Gastroesophageal sphincter (tissue), 3 donors: ENCODE results near the gene CDH24.

ENCODE experiments used
- POLR2A ChIP-seq, 2 donors: fragments of 450-650 bp; IDR thresholded peaks; one replicate each; pipeline ENCODE4 v1.6.1; 2017; ENCODE audit warnings: antibody characterized with exemption in 2 of 2, mild to moderate bottlenecking in 2 of 2, moderate library complexity in 1 of 2
- POLR2AphosphoS5 ChIP-seq: sonication (generic); formaldehyde crosslinking; IDR thresholded peaks from one replicate; pipeline ENCODE4 v1.6.1; 2017; ENCODE audit warnings: antibody characterized with exemption
- TF ChIP-seq, protein P1 (sequence below), 4 experiments: fragments of 200-600 bp in 2 of 4; fragments of 450-650 bp in 2 of 4; sonication (generic) in 1 of 4; IDR thresholded peaks; one replicate each; pipeline ENCODE4 v1.5.1; 2017 to 2019; ENCODE audit warnings: antibody characterized with exemption in 4 of 4, mild to moderate bottlenecking in 2 of 4, moderate library complexity in 2 of 4

DNA sequence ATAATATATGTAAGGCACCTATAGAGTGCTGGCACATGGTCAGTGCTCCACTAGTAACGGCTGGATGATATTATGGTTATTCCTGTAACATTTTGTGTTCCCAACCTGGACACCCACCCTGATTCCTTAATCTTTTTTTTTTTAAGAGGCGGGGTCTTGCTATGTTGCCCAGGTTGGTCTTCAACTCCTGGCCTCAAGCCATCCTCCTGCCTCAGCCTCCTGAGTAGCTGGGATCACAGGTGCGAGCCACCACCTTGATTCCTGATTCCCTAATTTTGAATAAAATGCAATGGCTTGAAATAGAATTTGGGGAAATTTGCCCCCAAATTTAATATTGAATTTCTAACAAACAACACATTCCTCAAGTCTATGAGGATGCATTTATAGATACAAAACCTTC, 54.7 kb downstream of the CDH24 start:
- TF ChIP-seq, protein P1, sequence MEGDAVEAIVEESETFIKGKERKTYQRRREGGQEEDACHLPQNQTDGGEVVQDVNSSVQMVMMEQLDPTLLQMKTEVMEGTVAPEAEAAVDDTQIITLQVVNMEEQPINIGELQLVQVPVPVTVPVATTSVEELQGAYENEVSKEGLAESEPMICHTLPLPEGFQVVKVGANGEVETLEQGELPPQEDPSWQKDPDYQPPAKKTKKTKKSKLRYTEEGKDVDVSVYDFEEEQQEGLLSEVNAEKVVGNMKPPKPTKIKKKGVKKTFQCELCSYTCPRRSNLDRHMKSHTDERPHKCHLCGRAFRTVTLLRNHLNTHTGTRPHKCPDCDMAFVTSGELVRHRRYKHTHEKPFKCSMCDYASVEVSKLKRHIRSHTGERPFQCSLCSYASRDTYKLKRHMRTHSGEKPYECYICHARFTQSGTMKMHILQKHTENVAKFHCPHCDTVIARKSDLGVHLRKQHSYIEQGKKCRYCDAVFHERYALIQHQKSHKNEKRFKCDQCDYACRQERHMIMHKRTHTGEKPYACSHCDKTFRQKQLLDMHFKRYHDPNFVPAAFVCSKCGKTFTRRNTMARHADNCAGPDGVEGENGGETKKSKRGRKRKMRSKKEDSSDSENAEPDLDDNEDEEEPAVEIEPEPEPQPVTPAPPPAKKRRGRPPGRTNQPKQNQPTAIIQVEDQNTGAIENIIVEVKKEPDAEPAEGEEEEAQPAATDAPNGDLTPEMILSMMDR (IDR thresholded peaks at IDR 0.05) = no peak
- no peak for TF ChIP-seq POLR2A (IDR thresholded peaks at IDR 0.05)
- TF ChIP-seq POLR2AphosphoS5 = no peak
